ENCODE data around the gene VPS36.
"Not testable (repeated sequence)": the region's sequence is repeated elsewhere in the genome, so short reads cannot be mapped to it uniquely, and the experiment has no call there.

VPS36 gene

GRCh38 chr13:52450012-52450792, at the start of gene VPS36:
TSS of gene VPS36 (minus strand) at chr13:52450634. CDS start at chr13:52450594, 40 bp downstream.
- FAIRE-seq: no peak

GRCh38 chr13:52497979-52498378, 47.5 kb upstream of the VPS36 start:
- FAIRE-seq: not testable (repeated sequence)

- not testable (repeated sequence) for FAIRE-seq
Measured at GRCh38 chr13:52494241-52494640, 43.8 kb upstream of the VPS36 start.

- FAIRE-seq: not testable (repeated sequence)
Measured at GRCh38 chr13:52491015-52491414, 40.6 kb upstream of the VPS36 start.

GRCh38 chr13:52488763-52489162, 38.3 kb upstream of the VPS36 start:
- not testable (repeated sequence) for FAIRE-seq

GRCh38 chr13:52487078-52487477, 36.6 kb upstream of the VPS36 start:
- FAIRE-seq: peak; percentile 82

GRCh38 chr13:52480677-52481428, 30.4 kb upstream of the VPS36 start:
- FAIRE-seq: not testable (repeated sequence)

GRCh38 chr13:52468487-52468886, 18.1 kb upstream of the VPS36 start:
- FAIRE-seq: not testable (repeated sequence)

GRCh38 chr13:52463526-52463925, 13.1 kb upstream of the VPS36 start:
- FAIRE-seq: no peak

GRCh38 chr13:52461265-52461664, 10.8 kb upstream of the VPS36 start:
- no peak for FAIRE-seq

GRCh38 chr13:52459668-52460067, 9.2 kb upstream of the VPS36 start:
- no peak for FAIRE-seq

GRCh38 chr13:52455677-52456041, 5.2 kb upstream of the VPS36 start:
- FAIRE-seq: no peak

- peak; percentile 36 for FAIRE-seq
Measured at GRCh38 chr13:52454820-52455676, 4.6 kb upstream of the VPS36 start, which contains the start of gene CKAP2. TSS of gene CKAP2 (plus strand) at chr13:52455478. CDS start at chr13:52455557, 79 bp downstream.

- no peak for FAIRE-seq
Measured at GRCh38 chr13:52454459-52454819, 4.0 kb upstream of the VPS36 start.

GRCh38 chr13:52452470-52452869, 2.0 kb upstream of the VPS36 start:
- no peak for FAIRE-seq

GRCh38 chr13:52451135-52451804, 836 bp upstream of the VPS36 start:
- no peak for FAIRE-seq

- no peak for FAIRE-seq
Measured at GRCh38 chr13:52450793-52451116, 321 bp upstream of the VPS36 start.

GRCh38 chr13:52449331-52450011, 963 bp downstream of the VPS36 start:
- FAIRE-seq: no peak

GRCh38 chr13:52447815-52448552, 2.5 kb downstream of the VPS36 start:
- no peak for FAIRE-seq

GRCh38 chr13:52447354-52447753, 3.1 kb downstream of the VPS36 start:
- no peak for FAIRE-seq

GRCh38 chr13:52446265-52446664, 4.2 kb downstream of the VPS36 start:
- FAIRE-seq: no peak
